WTC11 (cell line): Measurements from ENCODE around the gene CCNJ.

Source experiments
- ATF1 ChIP-seq: sonication (generic); formaldehyde crosslinking; IDR thresholded peaks from 2 replicates; pipeline ENCODE4 v1.8.1; 2023; ENCODE audit warnings: mild to moderate bottlenecking, moderate library complexity, missing genetic modification reagents
- ATF2 ChIP-seq: sonication (generic); formaldehyde crosslinking; IDR thresholded peaks from 2 replicates; pipeline ENCODE4 v1.8.1; 2022; ENCODE audit warnings: low read depth, missing genetic modification reagents, borderline replicate concordance
- CTCF ChIP-seq: fragments of 200-600 bp; IDR thresholded peaks from 2 replicates; pipeline ENCODE4 v1.8.0; 2022; ENCODE audit warnings: antibody characterized with exemption
- IRF2 ChIP-seq: sonication (generic); formaldehyde crosslinking; IDR thresholded peaks from 2 replicates; pipeline ENCODE4 v1.8.0; 2022; ENCODE audit warnings: low read depth, missing genetic modification reagents, borderline replicate concordance
- MLX ChIP-seq: sonication (generic); formaldehyde crosslinking; IDR thresholded peaks from 2 replicates; pipeline ENCODE4 v1.8.1; 2023; ENCODE audit warnings: mild to moderate bottlenecking, missing genetic modification reagents, moderate library complexity
- TP53 ChIP-seq: sonication (generic); formaldehyde crosslinking; IDR thresholded peaks from 2 replicates; pipeline ENCODE4 v1.8.1; 2023; ENCODE audit warnings: mild to moderate bottlenecking, missing genetic modification reagents
- ZNF396 ChIP-seq: fragments of 250-450 bp; sonication (Bioruptor Pico); IDR thresholded peaks from 2 replicates; pipeline ENCODE4 v1.8.0; 2021; ENCODE audit warnings: mild to moderate bottlenecking, moderate library complexity, borderline replicate concordance
- TF ChIP-seq, protein P1 (sequence below): sonication (generic); formaldehyde crosslinking; IDR thresholded peaks from 2 replicates; pipeline ENCODE4 v1.8.0; 2022; ENCODE audit warnings: mild to moderate bottlenecking, missing genetic modification reagents
- TF ChIP-seq, protein P2 (sequence below): fragments of 250-450 bp; sonication (Bioruptor Pico); conservative IDR thresholded peaks from 2 replicates; pipeline ENCODE4 v1.9.0; 2021; ENCODE audit warnings: mild to moderate bottlenecking

DNA sequence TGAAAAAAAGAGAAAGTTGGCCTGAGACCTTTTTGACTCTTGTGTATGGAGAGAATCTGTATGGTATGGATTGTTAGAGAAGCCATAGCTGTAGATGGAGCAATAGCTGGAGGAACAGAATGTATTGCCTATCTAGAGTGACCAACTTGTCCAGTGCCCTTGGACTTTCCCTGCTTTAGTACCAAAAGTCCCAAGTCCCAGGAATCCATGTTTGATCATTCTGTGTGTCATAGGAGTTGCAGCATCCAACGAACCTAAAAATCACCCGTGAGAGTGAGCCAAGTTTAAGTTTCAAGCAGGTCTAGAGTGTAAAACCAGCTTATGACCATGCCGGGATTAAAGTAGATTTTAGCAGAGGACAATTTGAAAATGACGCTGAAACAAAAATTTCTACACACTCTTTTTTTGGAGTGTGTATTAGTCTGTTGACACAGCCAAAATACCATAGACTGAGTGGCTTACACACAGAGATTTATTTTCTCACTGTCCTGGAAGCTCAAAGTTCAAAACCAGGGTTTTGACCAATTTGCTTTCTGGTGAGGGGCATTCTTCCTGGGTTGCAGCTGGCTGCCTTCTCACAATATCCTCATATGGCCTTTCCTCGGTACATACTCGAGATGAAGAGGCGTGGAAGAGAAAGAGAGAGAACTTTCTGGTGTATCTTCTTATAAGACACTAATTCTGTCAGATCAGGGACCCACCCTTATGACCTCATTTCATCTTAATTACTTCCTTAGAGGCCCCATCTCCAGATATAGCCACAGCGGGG is 49.8 kb downstream of the CCNJ start:
- no peak for TF ChIP-seq ZNF396 (CRISPR knock-in tag)
- TF ChIP-seq CTCF: no peak
- TF ChIP-seq, protein P1, sequence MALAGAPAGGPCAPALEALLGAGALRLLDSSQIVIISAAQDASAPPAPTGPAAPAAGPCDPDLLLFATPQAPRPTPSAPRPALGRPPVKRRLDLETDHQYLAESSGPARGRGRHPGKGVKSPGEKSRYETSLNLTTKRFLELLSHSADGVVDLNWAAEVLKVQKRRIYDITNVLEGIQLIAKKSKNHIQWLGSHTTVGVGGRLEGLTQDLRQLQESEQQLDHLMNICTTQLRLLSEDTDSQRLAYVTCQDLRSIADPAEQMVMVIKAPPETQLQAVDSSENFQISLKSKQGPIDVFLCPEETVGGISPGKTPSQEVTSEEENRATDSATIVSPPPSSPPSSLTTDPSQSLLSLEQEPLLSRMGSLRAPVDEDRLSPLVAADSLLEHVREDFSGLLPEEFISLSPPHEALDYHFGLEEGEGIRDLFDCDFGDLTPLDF (CRISPR knock-in tag): no peak
- no peak for TF ChIP-seq MLX
- TF ChIP-seq ATF2 (CRISPR knock-in tag): no peak
- no peak for TF ChIP-seq IRF2 (CRISPR knock-in tag)
- no peak for TF ChIP-seq ATF1
- TF ChIP-seq TP53 (CRISPR knock-in tag): no peak
- TF ChIP-seq, protein P2, sequence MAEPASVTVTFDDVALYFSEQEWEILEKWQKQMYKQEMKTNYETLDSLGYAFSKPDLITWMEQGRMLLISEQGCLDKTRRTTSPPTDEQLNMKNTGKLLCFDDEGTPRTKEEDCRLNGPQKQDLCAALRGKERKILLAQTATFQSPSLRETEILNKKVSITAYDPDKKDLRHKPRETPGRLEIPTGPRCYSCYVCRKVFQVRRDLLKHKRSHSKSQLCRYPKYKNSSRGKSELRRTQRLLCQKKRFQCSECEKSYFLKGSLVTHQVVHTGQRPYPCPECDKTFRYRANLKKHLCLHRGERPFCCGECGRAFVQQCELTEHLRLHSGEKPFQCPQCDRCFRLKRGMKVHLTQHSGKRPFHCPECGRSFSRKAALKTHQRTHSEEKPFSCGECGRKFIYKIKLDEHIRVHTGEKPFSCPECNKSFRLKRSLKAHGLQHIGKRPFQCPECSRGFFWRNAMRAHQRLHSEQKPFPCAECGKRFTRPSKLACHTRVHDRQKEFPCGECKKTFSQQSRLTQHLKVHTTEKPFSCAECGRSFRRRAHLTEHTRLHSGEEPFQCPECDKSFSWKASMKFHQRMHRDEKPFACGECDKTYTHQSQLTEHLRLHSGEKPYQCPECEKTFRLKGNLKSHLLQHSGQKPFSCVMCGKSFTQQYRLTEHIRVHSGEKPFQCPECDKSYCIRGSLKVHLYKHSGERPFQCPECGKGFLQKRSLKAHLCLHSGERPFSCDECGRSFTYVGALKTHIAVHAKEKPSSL (CRISPR knock-in tag): no peak
